ENCODE results near the gene PLPP4.

Gene PLPP4

DNA sequence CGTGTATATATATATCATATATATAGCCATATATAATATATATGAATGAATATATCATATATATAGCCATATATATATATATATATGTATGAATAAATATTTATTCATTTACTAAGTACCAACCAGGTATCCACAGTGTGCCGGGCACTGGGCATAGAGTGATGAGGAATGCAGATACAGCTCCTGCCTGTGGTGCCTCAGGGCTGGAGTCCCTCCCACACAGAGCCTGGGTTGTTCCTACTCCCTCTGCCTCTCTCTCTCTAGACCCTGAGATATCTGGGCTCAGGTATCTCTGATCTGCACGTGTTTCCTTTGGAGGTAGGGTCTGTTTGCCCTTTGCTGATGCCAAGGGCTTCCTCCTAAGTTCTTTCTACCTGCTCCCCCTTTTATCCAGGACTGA is 1.4 kb upstream of the PLPP4 start:
- no peak for TF ChIP-seq ZFX (IDR thresholded peaks at IDR 0.05; ENCODE audit: borderline replicate concordance)
- TF ChIP-seq CTCF (IDR thresholded peaks at IDR 0.05) = no peak

DNA sequence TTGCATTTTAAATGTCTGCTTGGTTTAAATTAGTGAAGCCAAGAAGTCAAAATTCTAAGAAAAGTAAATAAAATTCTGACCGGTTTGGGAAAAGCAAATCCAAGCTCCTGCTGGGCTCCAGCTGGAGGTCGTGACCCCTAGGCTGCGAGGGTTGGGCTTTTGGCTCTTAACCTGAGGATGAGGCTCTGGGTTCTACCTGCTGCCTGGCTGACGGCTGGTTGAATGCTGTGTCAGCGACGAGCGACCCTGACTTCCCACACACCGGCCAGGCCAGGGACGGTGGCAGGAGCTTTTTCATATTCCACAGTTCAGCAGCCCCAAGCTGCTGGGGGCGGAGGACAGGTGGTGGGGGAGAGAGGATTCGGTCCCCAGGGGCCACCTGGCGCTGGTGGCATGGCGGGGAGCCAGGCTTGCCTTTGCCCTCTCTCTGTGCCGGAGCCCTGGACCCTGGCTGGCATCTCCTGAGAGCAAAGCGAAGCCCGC is 843 bp upstream of the PLPP4 start:
- no peak overlapping the region for H3K27ac ChIP-seq
- TF ChIP-seq ZFX (IDR thresholded peaks at IDR 0.05; ENCODE audit: borderline replicate concordance) (no peak), CTCF (IDR thresholded peaks at IDR 0.05) (no peak)

More for the DNA sequence above, 1.4 kb upstream of the PLPP4 start:
- no peak overlapping the region for H3K27ac ChIP-seq

DNA sequence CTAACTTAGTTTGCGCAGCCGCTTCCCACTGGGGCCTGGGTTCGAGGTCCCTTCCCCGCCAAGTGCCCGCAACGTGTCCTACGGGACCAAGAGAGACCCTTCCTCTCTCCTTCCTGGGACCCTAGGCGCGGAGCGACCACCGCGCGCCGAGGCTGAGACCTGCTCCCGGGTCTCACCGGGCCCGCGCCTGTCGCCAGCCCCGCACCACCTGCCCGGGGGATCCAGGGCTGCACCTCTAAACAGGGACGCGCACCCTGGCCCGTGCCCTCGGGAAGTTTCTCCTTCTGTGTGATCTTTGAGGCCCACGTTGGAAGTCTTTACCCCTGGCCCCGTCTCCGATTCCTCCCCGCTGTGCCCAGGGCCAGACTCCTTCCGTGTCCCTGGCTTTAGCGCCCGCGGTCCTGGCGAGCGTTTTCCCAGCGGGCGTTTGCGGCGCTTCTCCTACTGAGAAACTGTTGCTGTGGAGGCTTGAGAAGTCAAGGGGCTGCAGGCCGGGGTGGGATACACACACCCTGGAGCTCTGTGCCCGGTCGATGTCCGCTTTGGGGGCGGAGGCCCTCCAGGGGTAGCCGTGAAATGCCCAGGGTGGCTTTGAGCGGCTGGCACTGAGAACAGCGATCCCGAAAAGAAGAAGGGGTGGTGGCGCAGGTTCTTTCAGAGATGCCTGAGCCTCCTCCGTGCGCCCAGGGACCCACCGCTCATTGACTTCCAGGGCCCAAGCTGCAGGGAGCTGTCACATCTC is 575 bp downstream of the PLPP4 start:
- H3K27ac ChIP-seq = no peak overlapping the region
- TF ChIP-seq CTCF (IDR thresholded peaks at IDR 0.05) (no peak), ZFX (IDR thresholded peaks at IDR 0.05; ENCODE audit: borderline replicate concordance) (no peak)

GRCh38 chr10:120458432-120458831 is 1.4 kb downstream of the PLPP4 start:
- no peak for TF ChIP-seq CTCF (IDR thresholded peaks at IDR 0.05)
- no peak for TF ChIP-seq ZFX (IDR thresholded peaks at IDR 0.05; ENCODE audit: borderline replicate concordance)
- no peak overlapping the region for H3K27ac ChIP-seq

DNA sequence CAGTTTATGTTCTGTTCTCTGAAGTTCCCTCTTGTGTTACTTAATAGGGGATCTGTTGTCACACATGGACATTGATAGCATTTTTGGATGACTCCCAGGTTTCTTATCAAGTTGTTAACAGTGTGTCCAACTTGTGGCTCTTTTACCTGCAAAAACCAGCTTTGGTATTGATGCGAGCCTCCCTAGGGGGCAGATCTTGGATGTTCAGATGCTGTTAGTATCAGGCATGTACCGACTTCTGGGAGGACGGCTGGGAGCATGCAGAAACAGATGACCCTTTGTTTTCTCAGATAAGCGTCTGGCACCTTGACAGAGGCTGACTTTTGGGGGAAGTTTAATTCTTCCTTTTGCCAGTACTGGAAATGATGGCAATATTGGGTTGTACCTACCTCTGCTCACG is 2.2 kb downstream of the PLPP4 start:
- no peak for TF ChIP-seq ZFX (IDR thresholded peaks at IDR 0.05; ENCODE audit: borderline replicate concordance)
- TF ChIP-seq CTCF (IDR thresholded peaks at IDR 0.05) = no peak

GRCh38 chr10:120460186-120460585 is 3.2 kb downstream of the PLPP4 start:
- TF ChIP-seq CTCF (IDR thresholded peaks at IDR 0.05) (no peak), ZFX (IDR thresholded peaks at IDR 0.05; ENCODE audit: borderline replicate concordance) (no peak)
- no peak overlapping the region for H3K27ac ChIP-seq

More for the DNA sequence above, 2.2 kb downstream of the PLPP4 start:
- no peak overlapping the region for H3K27ac ChIP-seq

- H3K27ac ChIP-seq = no peak overlapping the region
- TF ChIP-seq ZFX (IDR thresholded peaks at IDR 0.05; ENCODE audit: borderline replicate concordance) = no peak
- no peak for TF ChIP-seq CTCF (IDR thresholded peaks at IDR 0.05)
Measured at GRCh38 chr10:120460776-120461175, 3.7 kb downstream of the PLPP4 start.
